GM10266 (cell line): Measurements from ENCODE around the gene SLC25A1.

Source experiments
- DNase-seq: peaks from one replicate; pipeline ENCODE4 v3.0.0; 2012; ENCODE audit errors: extremely low spot score
- TF ChIP-seq, protein P1 (sequence below): IDR thresholded peaks from 2 replicates; pipeline ENCODE4 v1.5.1; 2012; ENCODE audit warnings: mild to moderate bottlenecking, low read depth; ENCODE audit not compliant: control insufficient read depth, insufficient read depth; ENCODE audit errors: missing control alignments

SLC25A1 gene

DNA sequence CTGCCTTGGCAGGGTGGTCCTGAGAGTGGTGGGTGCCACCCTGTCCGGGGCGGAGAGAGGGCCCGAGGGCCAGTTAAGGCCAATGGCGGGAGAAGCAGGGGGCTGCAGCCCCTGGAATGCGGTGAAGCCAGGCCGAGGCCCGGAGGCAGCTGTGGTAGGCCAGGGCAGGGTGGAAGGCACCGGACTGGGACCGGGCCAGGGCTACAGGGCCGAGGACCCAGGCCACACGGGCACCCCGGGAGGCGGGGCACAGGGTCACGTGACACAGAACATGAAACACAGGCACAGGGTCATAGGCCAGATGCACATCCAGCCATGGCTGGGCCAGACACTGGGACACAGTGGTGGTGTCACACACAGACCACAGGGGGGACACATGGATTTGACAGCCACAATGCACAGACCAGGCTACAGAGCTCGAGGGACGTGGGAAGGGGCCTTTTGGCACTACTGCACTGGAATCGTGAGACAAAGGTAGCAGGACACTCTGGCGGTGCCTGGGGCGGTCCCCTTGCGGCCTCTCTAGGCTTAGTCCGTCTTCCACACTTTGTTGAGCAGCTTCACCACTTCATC lies 2.8 kb downstream of the SLC25A1 start:
- no peak for DNase-seq
- TF ChIP-seq, protein P1, sequence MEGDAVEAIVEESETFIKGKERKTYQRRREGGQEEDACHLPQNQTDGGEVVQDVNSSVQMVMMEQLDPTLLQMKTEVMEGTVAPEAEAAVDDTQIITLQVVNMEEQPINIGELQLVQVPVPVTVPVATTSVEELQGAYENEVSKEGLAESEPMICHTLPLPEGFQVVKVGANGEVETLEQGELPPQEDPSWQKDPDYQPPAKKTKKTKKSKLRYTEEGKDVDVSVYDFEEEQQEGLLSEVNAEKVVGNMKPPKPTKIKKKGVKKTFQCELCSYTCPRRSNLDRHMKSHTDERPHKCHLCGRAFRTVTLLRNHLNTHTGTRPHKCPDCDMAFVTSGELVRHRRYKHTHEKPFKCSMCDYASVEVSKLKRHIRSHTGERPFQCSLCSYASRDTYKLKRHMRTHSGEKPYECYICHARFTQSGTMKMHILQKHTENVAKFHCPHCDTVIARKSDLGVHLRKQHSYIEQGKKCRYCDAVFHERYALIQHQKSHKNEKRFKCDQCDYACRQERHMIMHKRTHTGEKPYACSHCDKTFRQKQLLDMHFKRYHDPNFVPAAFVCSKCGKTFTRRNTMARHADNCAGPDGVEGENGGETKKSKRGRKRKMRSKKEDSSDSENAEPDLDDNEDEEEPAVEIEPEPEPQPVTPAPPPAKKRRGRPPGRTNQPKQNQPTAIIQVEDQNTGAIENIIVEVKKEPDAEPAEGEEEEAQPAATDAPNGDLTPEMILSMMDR: no peak

GRCh38 chr22:19175026-19175601 lies 3.4 kb downstream of the SLC25A1 start:
- TF ChIP-seq, protein P1: no peak
- DNase-seq: no peak

DNA sequence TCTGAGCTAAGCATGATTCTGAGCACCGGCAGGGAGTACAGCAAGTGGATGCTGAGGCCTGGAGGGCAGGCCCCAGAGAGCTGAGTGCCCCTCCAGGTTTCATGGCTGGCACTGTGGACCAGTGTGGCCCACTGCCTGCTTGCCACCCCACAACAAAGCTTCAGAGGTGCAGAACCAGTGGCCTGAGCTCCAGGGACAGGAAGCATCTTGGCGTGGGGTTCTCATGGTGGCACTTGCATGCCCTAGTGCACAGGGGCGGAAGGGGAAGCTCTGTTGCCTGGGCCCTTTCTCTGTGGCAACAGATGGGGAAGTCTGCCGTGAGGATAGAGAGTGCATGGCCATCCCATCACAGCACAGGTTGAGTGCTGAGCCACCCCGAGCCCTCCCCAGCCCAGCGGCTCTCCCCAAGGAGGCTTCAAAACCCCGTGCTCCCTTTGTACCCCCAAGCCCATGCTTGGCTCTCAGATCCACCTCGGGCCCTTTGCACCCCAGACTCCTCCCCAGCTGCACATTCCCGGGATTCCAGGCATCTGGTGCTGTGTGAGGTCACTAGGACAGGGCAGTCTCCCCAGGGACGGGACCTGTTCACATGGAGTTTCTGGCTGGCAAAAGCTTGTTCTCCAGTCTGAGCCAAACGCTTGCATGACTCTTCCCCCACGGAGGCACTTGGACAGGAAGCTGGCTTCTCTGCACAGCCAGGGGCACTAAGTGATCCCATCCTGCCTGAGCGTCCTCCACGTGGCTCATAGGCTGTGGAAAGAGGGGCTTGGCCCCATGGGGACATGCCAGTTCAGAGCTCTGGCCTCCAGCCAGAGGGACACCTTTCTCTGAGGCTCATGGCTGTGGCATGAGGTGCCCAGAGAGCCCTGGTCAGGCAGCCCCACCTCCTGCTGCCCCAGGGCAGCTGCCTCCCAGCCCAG lies 4.2 kb downstream of the SLC25A1 start:
- DNase-seq: no peak
- TF ChIP-seq, protein P1: no peak

GRCh38 chr22:19173047-19174035 lies 5.2 kb downstream of the SLC25A1 start:
- TF ChIP-seq, protein P1: no peak
- DNase-seq: no peak

DNA sequence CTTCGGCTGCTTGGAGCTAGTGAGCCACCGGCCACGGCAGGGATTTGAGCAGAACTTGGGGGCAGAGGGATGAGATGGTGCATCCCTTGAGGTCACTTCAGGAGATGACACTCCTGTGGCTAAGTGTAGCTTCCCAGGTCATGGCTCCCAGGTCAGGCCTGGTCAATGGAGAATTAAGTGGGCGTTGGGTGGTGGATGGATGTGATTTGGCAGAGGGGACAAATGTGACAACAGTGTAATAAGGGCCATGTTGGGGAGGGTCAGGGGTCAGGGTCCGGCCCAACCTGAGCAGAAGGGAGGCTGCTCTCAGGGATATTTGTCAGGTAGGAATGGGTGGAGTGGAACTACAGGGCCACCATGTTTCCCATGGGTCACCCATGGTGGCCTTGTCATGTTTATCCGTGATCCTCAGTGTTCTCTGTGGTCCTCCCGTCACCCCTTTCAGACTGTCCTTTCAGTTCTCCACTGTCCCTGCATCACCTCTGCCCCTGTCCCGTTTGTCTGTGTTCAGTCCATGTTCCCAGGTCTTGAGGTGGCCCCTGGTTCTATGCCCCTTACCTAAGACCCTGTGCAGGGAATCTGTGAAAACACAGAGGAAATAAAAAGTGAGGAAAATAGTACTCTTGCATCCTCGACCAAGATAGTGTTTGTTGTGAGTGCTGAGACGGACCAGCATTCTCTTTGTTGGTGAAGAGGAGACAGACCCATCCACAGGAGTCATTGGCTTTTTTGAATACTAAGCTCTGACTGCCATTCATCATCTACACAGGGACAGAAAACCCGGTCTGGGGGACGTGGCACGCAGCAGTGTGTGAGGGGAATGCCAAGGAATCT lies 6.1 kb downstream of the SLC25A1 start:
- no peak for DNase-seq
- TF ChIP-seq, protein P1: no peak

GRCh38 chr22:19169947-19170318 lies 8.6 kb downstream of the SLC25A1 start:
- TF ChIP-seq, protein P1: no peak
- DNase-seq: no peak
